Smooth muscle cell (in vitro differentiated cells): ENCODE data around the gene HS6ST3. TPM values are rescaled to one million over a fixed set of nuclear protein-coding genes. Genes with fewer than 3 reads are reported as not detected.
A peak's percentile ranks its signal among the peaks of the same experiment; 100 is the strongest.

Source experiments
- DNase-seq: peaks from one replicate; lab custom pipeline; 2025; ENCODE audit not compliant: unreplicated experiment; lab: John Stamatoyannopoulos, UW
- H2AFZ ChIP-seq: fragments of 200-600 bp; sonication (generic); 2 replicates; pipeline ENCODE4 v1.6.0; 2016; ENCODE audit warnings: antibody characterized with exemption, low read depth, mild to moderate bottlenecking
- H3F3A ChIP-seq: fragments of 200-600 bp; sonication (generic); 2 replicates; pipeline ENCODE4 v1.6.0; 2017; ENCODE audit warnings: antibody characterized with exemption, low read depth
- H3K27ac ChIP-seq: fragments of 200-600 bp; sonication (generic); 2 replicates; pipeline ENCODE4 v1.5.1; 2016; ENCODE audit warnings: low read depth, mild to moderate bottlenecking
- H3K27me3 ChIP-seq: fragments of 200-600 bp; sonication (generic); 2 replicates; pipeline ENCODE4 v1.6.1; 2016; ENCODE audit warnings: low read depth, mild to moderate bottlenecking
- H3K36me3 ChIP-seq: fragments of 200-600 bp; sonication (generic); 2 replicates; pipeline ENCODE4 v1.5.1; 2016; ENCODE audit warnings: low read depth
- H3K4me1 ChIP-seq: fragments of 200-600 bp; sonication (generic); 2 replicates; pipeline ENCODE4 v1.5.1; 2016; ENCODE audit warnings: low read depth
- H3K4me2 ChIP-seq: fragments of 200-600 bp; sonication (generic); 2 replicates; pipeline ENCODE4 v1.6.0; 2016; ENCODE audit warnings: mild to moderate bottlenecking
- H3K4me3 ChIP-seq: fragments of 200-600 bp; sonication (generic); 2 replicates; pipeline ENCODE4 v1.5.1; 2016; ENCODE audit warnings: mild to moderate bottlenecking
- H3K79me2 ChIP-seq: fragments of 200-600 bp; sonication (generic); 2 replicates; pipeline ENCODE4 v1.6.0; 2016; ENCODE audit warnings: low read depth, mild to moderate bottlenecking
- H3K9ac ChIP-seq: fragments of 200-600 bp; sonication (generic); 2 replicates; pipeline ENCODE4 v1.6.0; 2016; ENCODE audit warnings: low read depth
- H3K9me3 ChIP-seq: fragments of 200-600 bp; sonication (generic); replicated peaks from 2 replicates; pipeline ENCODE4 v1.5.1; 2016; ENCODE audit warnings: low read depth
- H4K20me1 ChIP-seq: fragments of 200-600 bp; sonication (generic); 2 replicates; pipeline ENCODE4 v1.6.0; 2016; ENCODE audit warnings: low read depth
- CTCF ChIP-seq: fragments of 200-600 bp; sonication (generic); IDR thresholded peaks from 2 replicates; pipeline ENCODE4 v1.5.1; 2017; ENCODE audit warnings: borderline replicate concordance, mild to moderate bottlenecking, antibody characterized with exemption; ENCODE audit not compliant: insufficient read depth, poor library complexity, severe bottlenecking
- WGBS: methylation state at CpG from one replicate; pipeline ENCODE4 v1.1.7; 2016; ENCODE audit warnings: low lambda C conversion rate; 5-methylcytosine and 5-hydroxymethylcytosine counted together
- polyA plus RNA-seq: library from polyadenylated mRNA; unstranded; fragments of >200 nt; fragmentation: Nextera tagmentation; extraction: Ambion mirVana; gene quantifications from 2 replicates; pipeline ENCODE4 v1.2.1, GENCODE V29; 2016
- total RNA-seq: library from RNA; depleted of rRNA; stranded (reverse); fragments of >200 nt; gene quantifications from 2 replicates; pipeline ENCODE4 v1.2.3, GENCODE V29; 2014

HS6ST3 gene
- total and polyA plus RNA-seq, 2 experiments from 2014 or later, result 0.09 TPM; not detected in 1

GRCh38 chr13:96221471-96221870 is 131.6 kb downstream of the HS6ST3 start:
- H3K27ac ChIP-seq, result no peak overlapping the region
- H4K20me1 ChIP-seq, result no peaks in the 10 kb centered on the region
- no peaks in the 10 kb centered on the region for H3K36me3 ChIP-seq
- H3K4me1 ChIP-seq, result no peaks in the 10 kb centered on the region
- no peak overlapping the region for H3K4me3 ChIP-seq
- H3K79me2 ChIP-seq, result no peaks in the 10 kb centered on the region
- no peak overlapping the region for H2AFZ ChIP-seq
- H3K9ac ChIP-seq, result no peak overlapping the region
- no peak for TF ChIP-seq CTCF
- H3K9me3 ChIP-seq, result no peaks in the 10 kb centered on the region
- no peaks in the 10 kb centered on the region for H3F3A ChIP-seq
- no peaks in the 10 kb centered on the region for H3K27me3 ChIP-seq
- no peak for DNase-seq
- no peak overlapping the region for H3K4me2 ChIP-seq

GRCh38 chr13:96223231-96223630 is 133.3 kb downstream of the HS6ST3 start:
- Histone ChIP-seq H3K27ac (no peak overlapping the region), H3K4me1 (no peaks in the 10 kb centered on the region), H3K27me3 (no peaks in the 10 kb centered on the region), H3F3A (no peaks in the 10 kb centered on the region), H3K4me3 (no peak overlapping the region), H3K4me2 (no peak overlapping the region), H3K36me3 (no peaks in the 10 kb centered on the region), H3K79me2 (no peaks in the 10 kb centered on the region), H4K20me1 (no peaks in the 10 kb centered on the region), H3K9me3 (no peaks in the 10 kb centered on the region), H3K9ac (no peak overlapping the region), H2AFZ (no peak overlapping the region)
- WGBS, result 91% methylated on average over 5 of the region's 5 CpGs
- no peak for DNase-seq
- no peak for TF ChIP-seq CTCF

DNA sequence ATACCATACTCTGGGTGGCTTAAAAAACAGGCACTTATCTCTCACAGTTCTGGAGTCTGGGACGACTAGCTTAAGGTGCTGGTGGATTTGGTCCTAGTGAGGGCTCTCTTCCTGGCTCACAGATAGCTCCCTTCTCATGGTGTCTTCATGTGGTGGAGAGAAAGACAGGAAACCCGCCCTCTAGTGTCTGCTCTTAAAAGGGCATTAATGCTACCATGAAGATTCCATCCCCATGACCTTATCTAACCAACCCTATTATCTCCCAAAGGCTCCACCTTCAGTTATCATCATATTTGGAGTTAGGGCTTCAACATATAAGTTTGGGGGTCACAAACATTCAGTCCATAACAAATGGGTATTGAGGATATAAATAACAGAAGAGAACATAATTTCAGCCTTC is 139.4 kb downstream of the HS6ST3 start:
- DNase-seq, result no peak
- WGBS, result 13% methylated on average over 2 of the region's 2 CpGs

More for the DNA sequence above, 139.4 kb downstream of the HS6ST3 start:
- no peaks in the 10 kb centered on the region for H3F3A ChIP-seq
- no peak overlapping the region for H3K9ac ChIP-seq
- no peak overlapping the region for H3K4me2 ChIP-seq
- H3K9me3 ChIP-seq, result no peaks in the 10 kb centered on the region
- H3K79me2 ChIP-seq, result no peaks in the 10 kb centered on the region
- TF ChIP-seq CTCF, result peak; percentile 29
- no peaks in the 10 kb centered on the region for H4K20me1 ChIP-seq
- H3K4me3 ChIP-seq, result no peak overlapping the region
- no peaks in the 10 kb centered on the region for H3K36me3 ChIP-seq
- no peak overlapping the region for H3K27ac ChIP-seq
- H2AFZ ChIP-seq, result no peak overlapping the region
- no peaks in the 10 kb centered on the region for H3K27me3 ChIP-seq
- no peaks in the 10 kb centered on the region for H3K4me1 ChIP-seq
